HG03520 (cell line): Measurements from ENCODE around the gene ODAD3.
A peak's percentile ranks its signal among the peaks of the same experiment; 100 is the strongest.
"Not testable (repeated sequence)": the region's sequence is repeated elsewhere in the genome, so short reads cannot be mapped to it uniquely, and the experiment has no call there.

ENCODE experiments used
- ATAC-seq: cut with Tn5 transposase; IDR thresholded peaks from one replicate; pipeline ENCODE4 v1.9.1; 2021; ENCODE audit warnings: mild to moderate bottlenecking, moderate library complexity; ENCODE audit not compliant: unreplicated experiment

ODAD3 gene

GRCh38 chr19:11408591-11408990, 26.3 kb downstream of the ODAD3 start:
- ATAC-seq, result no peak

- not testable (repeated sequence) for ATAC-seq
These were observed 28.2 kb downstream of the ODAD3 start for GRCh38 chr19:11406703-11407236.

- ATAC-seq, result no peak
These were observed 28.9 kb downstream of the ODAD3 start for GRCh38 chr19:11405846-11406643.

GRCh38 chr19:11404588-11405222, 30.2 kb downstream of the ODAD3 start:
- no peak for ATAC-seq

GRCh38 chr19:11401808-11402543, 32.9 kb downstream of the ODAD3 start:
- ATAC-seq, result no peak

- ATAC-seq, result no peak
These were observed 34.1 kb downstream of the ODAD3 start for GRCh38 chr19:11400798-11401197.

GRCh38 chr19:11399667-11400066, 35.3 kb downstream of the ODAD3 start:
- no peak for ATAC-seq

- no peak for ATAC-seq
These were observed 37.8 kb downstream of the ODAD3 start for GRCh38 chr19:11397089-11397610.

GRCh38 chr19:11390933-11391680, 43.8 kb downstream of the ODAD3 start:
- ATAC-seq, result no peak

GRCh38 chr19:11390359-11390758, 44.6 kb downstream of the ODAD3 start:
- ATAC-seq, result no peak

GRCh38 chr19:11387162-11388034, 47.5 kb downstream of the ODAD3 start:
- ATAC-seq, result no peak

- ATAC-seq, result no peak
These were observed 50.2 kb downstream of the ODAD3 start for GRCh38 chr19:11384778-11385129.

GRCh38 chr19:11383706-11384048, 51.2 kb downstream of the ODAD3 start:
- ATAC-seq, result no peak

- ATAC-seq, result no peak
These were observed 51.8 kb downstream of the ODAD3 start for GRCh38 chr19:11382898-11383705.

GRCh38 chr19:11380653-11381537, 54.0 kb downstream of the ODAD3 start:
- ATAC-seq, result peak; percentile 63

- no peak for ATAC-seq
These were observed 55.0 kb downstream of the ODAD3 start for GRCh38 chr19:11379857-11380350.

- ATAC-seq, result not testable (repeated sequence)
These were observed 55.6 kb downstream of the ODAD3 start for GRCh38 chr19:11379269-11379845.
